Peyer's patch (tissue), 4 donors: Measurements from ENCODE around the gene CLEC2A. TPM values are rescaled to one million over a fixed set of nuclear protein-coding genes. Genes with fewer than 3 reads are reported as not detected.

Experiments used
- DNase-seq, 3 donors: peaks; one replicate each; pipeline ENCODE4 v3.0.0-alpha.2; 2017 to 2019
- H3K27ac ChIP-seq, 4 donors: fragments of 200-600 bp; sonication (generic); one replicate each; pipeline ENCODE4 v1.5.1; 2016 to 2019
- H3K27me3 ChIP-seq, 2 donors: fragments of 200-600 bp; sonication (generic); one replicate each; pipeline ENCODE4 v1.5.1; 2019
- H3K36me3 ChIP-seq, 3 donors: fragments of 200-600 bp; sonication (generic); one replicate each; pipeline ENCODE4 v1.5.1; 2016 to 2019
- H3K4me1 ChIP-seq, 4 donors: fragments of 200-600 bp; sonication (generic); one replicate each; pipeline ENCODE4 v1.5.1; 2016 to 2019
- H3K4me3 ChIP-seq, 4 donors: fragments of 200-600 bp; sonication (generic); 1 replicate in 3 of 4; 2 replicates in 1 of 4; pipeline ENCODE4 v1.5.1; 2016 to 2019; ENCODE audit warnings: mild to moderate bottlenecking in 1 of 4
- H3K9me3 ChIP-seq, 4 donors: fragments of 200-600 bp; sonication (generic); one replicate each; pipeline ENCODE4 v1.5.1; 2016 to 2019; ENCODE audit warnings: mild to moderate bottlenecking in 1 of 4
- CTCF ChIP-seq, 6 experiments: fragments of 450-650 bp in 4 of 6; fragments of 200-600 bp in 2 of 6; sonication (generic) in 1 of 6; IDR thresholded peaks; one replicate each; pipeline ENCODE4 v1.5.1; 2017 to 2019; ENCODE audit warnings: antibody characterized with exemption in 6 of 6, mild to moderate bottlenecking in 3 of 6, moderate library complexity in 1 of 6
- POLR2A ChIP-seq, 2 donors: fragments of 450-650 bp; IDR thresholded peaks; one replicate each; pipeline ENCODE4 v1.5.1; 2017; ENCODE audit warnings: antibody characterized with exemption in 2 of 2, mild to moderate bottlenecking in 2 of 2, moderate library complexity in 2 of 2
- total RNA-seq, 4 donors: library from RNA; depleted of rRNA; stranded (reverse); fragments of >200 nt; gene quantifications; one replicate each; pipeline ENCODE4 v1.1.0, GENCODE V29; 2016

CLEC2A gene
- total RNA-seq, 4 donors from 2014 or later, result not detected

GRCh38 chr12:9869307-9870161 is 62.6 kb downstream of the CLEC2A start, which contains the start of gene CLEC2B:
TSS of gene CLEC2B (minus strand) at chr12:9869354.
- no peak for DNase-seq
- Histone ChIP-seq H3K4me3 (peak within 1 kb of the TSS; percentile 28 to 48 (median 41)), H3K27ac (peak within 1 kb of the TSS; percentile 74 to 87 (median 83)), H3K9me3 (no peaks in the 10 kb centered on the region), H3K27me3 (no peaks in the 10 kb centered on the region), H3K4me1 (no peaks in the 10 kb centered on the region), H3K36me3 (no peaks in the 10 kb centered on the region)
- TF ChIP-seq POLR2A (IDR thresholded peaks at IDR 0.05) (peak; percentile 53 to 61), CTCF (IDR thresholded peaks at IDR 0.05) (no peak)

GRCh38 chr12:9868951-9869306 is 63.2 kb downstream of the CLEC2A start:
- no peaks in the 10 kb centered on the region for H3K36me3 ChIP-seq
- no peaks in the 10 kb centered on the region for H3K27me3 ChIP-seq
- DNase-seq, result no peak
- H3K27ac ChIP-seq, result peak overlapping the region; percentile 74 to 87 (median 83)
- H3K4me3 ChIP-seq, result peak overlapping the region; percentile 28 to 48 (median 41)
- H3K9me3 ChIP-seq, result no peaks in the 10 kb centered on the region
- no peaks in the 10 kb centered on the region for H3K4me1 ChIP-seq
- TF ChIP-seq CTCF (IDR thresholded peaks at IDR 0.05) (no peak), POLR2A (IDR thresholded peaks at IDR 0.05) (no peak)

DNA sequence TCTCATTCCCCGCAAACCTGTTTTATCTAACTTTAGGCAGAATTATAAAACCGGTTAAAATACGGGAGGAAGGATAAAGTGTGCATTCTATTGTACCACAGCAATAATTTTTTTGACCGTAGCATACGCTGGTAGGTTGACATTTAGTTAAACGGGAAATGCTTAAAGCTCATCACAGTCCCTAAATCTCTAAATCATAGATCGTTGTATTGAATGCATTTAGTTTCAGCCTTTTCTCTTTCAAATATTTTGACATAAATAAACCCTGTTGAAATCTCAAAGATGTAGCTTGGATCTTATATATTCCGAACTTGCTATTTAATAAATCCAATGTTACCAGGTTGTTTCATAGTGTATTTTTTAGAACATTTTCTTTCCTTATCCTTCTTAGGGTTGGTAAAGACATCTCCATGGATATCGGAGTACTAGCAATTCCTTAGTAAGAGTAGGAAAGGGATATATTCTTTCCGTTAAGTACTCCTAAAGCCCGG is 63.8 kb downstream of the CLEC2A start:
- peak overlapping the region; percentile 74 to 87 (median 83) for H3K27ac ChIP-seq
- no peaks in the 10 kb centered on the region for H3K27me3 ChIP-seq
- DNase-seq, result no peak
- no peaks in the 10 kb centered on the region for H3K9me3 ChIP-seq
- TF ChIP-seq CTCF (IDR thresholded peaks at IDR 0.05) (no peak), POLR2A (IDR thresholded peaks at IDR 0.05) (no peak)
- no peaks in the 10 kb centered on the region for H3K4me1 ChIP-seq
- H3K4me3 ChIP-seq, result peak overlapping the region; percentile 28 to 48 (median 41)
- no peaks in the 10 kb centered on the region for H3K36me3 ChIP-seq

- Histone ChIP-seq H3K27me3 (no peaks in the 10 kb centered on the region), H3K4me1 (no peaks in the 10 kb centered on the region), H3K9me3 (no peaks in the 10 kb centered on the region), H3K36me3 (no peaks in the 10 kb centered on the region), H3K27ac (peak overlapping the region; percentile 70 to 87 (median 79)), H3K4me3 (peak overlapping the region; percentile 28 to 48 (median 41))
- TF ChIP-seq CTCF (IDR thresholded peaks at IDR 0.05), result no peak
- TF ChIP-seq POLR2A (IDR thresholded peaks at IDR 0.05), result no peak
- no peak for DNase-seq
Observed at GRCh38 chr12:9867531-9867930, 64.6 kb downstream of the CLEC2A start.

- no peak for TF ChIP-seq POLR2A (IDR thresholded peaks at IDR 0.05)
- no peak for TF ChIP-seq CTCF (IDR thresholded peaks at IDR 0.05)
- Histone ChIP-seq H3K9me3 (no peaks in the 10 kb centered on the region), H3K4me3 (peak overlapping the region; percentile 28 to 48 (median 41)), H3K27ac (peak overlapping the region; percentile 70 to 87 (median 79)), H3K27me3 (no peaks in the 10 kb centered on the region), H3K4me1 (no peaks in the 10 kb centered on the region), H3K36me3 (no peaks in the 10 kb centered on the region)
- no peak for DNase-seq
Observed at GRCh38 chr12:9866860-9867269, 65.3 kb downstream of the CLEC2A start.
